Ovary (tissue), 9 donors: Measurements from ENCODE around the gene ADM5. TPM values are rescaled to one million over a fixed set of nuclear protein-coding genes. Genes with fewer than 3 reads are reported as not detected.

ENCODE experiments used
- DNase-seq, 5 donors: peaks; one replicate each; pipeline ENCODE4 v3.0.0-alpha.2; 2019 to 2020
- H3K27ac ChIP-seq, 2 donors: fragments of 200-600 bp; one replicate each; pipeline versions ENCODE4 v1.5.1 to v1.8.0; 2019 to 2022
- H3K27me3 ChIP-seq: fragments of 200-600 bp; one replicate; pipeline ENCODE4 v1.8.0; 2022
- H3K36me3 ChIP-seq: fragments of 200-600 bp; sonication (generic); one replicate; pipeline ENCODE4 v1.5.1; 2019
- H3K4me1 ChIP-seq: one replicate; pipeline ENCODE4 v1.8.1; 2013; ENCODE audit warnings: mild to moderate bottlenecking, moderate library complexity; ENCODE audit not compliant: insufficient read depth
- H3K4me3 ChIP-seq: fragments of 200-600 bp; sonication (generic); one replicate; pipeline ENCODE4 v1.5.1; 2017
- H3K9me3 ChIP-seq, 2 donors: fragments of 200-600 bp in 1 of 2; sonication (generic) in 1 of 2; one replicate each; pipeline versions ENCODE4 v1.5.1 to v1.8.1; 2013 to 2019; ENCODE audit warnings: mild to moderate bottlenecking in 1 of 2, moderate library complexity in 1 of 2
- CTCF ChIP-seq, 3 donors: fragments of 450-650 bp in 2 of 3; fragments of 200-600 bp in 1 of 3; IDR thresholded peaks; one replicate each; pipeline versions ENCODE4 v1.5.1 to v1.8.0; 2016 to 2022; ENCODE audit warnings: antibody characterized with exemption in 3 of 3, mild to moderate bottlenecking in 1 of 3
- EP300 ChIP-seq: sonication (generic); formaldehyde crosslinking; IDR thresholded peaks from one replicate; pipeline ENCODE4 v1.6.1; 2017; ENCODE audit warnings: antibody characterized with exemption
- POLR2A ChIP-seq: fragments of 450-650 bp; IDR thresholded peaks from one replicate; pipeline ENCODE4 v1.6.1; 2017; ENCODE audit warnings: antibody characterized with exemption, mild to moderate bottlenecking, moderate library complexity
- WGBS, 3 donors: extraction: QIAGEN DNeasy Blood & Tissue Kit in 1 of 3; methylation state at CpG; one replicate each; pipeline versions ENCODE4 v1.1.5 to v1.1.7; 2013 to 2017; 5-methylcytosine and 5-hydroxymethylcytosine counted together
- intact Hi-C, 4 donors: fragments of 100-400 bp; cut with DNase I; formaldehyde crosslinking; loops; one replicate each; pipeline versions ENCODE4 v1.11.0 to v1.15.1; 2022 to 2023
- polyA plus RNA-seq, 2 donors: library from polyadenylated mRNA; stranded (reverse); fragments of 200-250 nt in 1 of 2; fragments of 350-450 nt in 1 of 2; fragmentation: Illumina TruSeq in 1 of 2; extraction: RNeasy Lipid Tissue Mini Kit (QIAGEN cat#74804) in 1 of 2; gene quantifications; one replicate each; pipeline ENCODE4 v1.2.3, GENCODE V29; 2013 to 2014
- total RNA-seq, 7 donors: library from RNA; depleted of rRNA in 2 of 7; stranded (reverse); fragments of >200 nt in 2 of 7; fragmentation: NEBNext Ultra II Directional in 3 of 7; extraction: Animal tissue kit (Norgen Biotek cat#: 25700) in 3 of 7; gene quantifications; one replicate each; pipeline versions ENCODE4 v1.1.0 to v1.2.4, GENCODE V29; 2016 to 2023
- donor health status: DM: no; HTN: no; CAD: no; lungs with moderate emphysema.
- donor health status: DM: no; HTN: no; CAD: no.
- donor health status: Bipolar disorder and iron deficiency.
- donor health status: DM: yes; HTN: yes; CAD: no.
- donor health status: DM: no; HTN: no; CAD: no.
- donor health status: DM: yes; HTN: yes; CAD: no.

Gene ADM5
- total and polyA plus RNA-seq, 9 donors: 0.48 to 1.9 (median 1.3) TPM; not detected in 1

GRCh38 chr19:49684251-49684982 is 5.0 kb upstream of the ADM5 start:
- Histone ChIP-seq H3K4me3 (no peak overlapping the region), H3K9me3 (no peaks in the 10 kb centered on the region), H3K27me3 (no peaks in the 10 kb centered on the region), H3K36me3 (no peaks in the 10 kb centered on the region), H3K4me1 (peaks cover 2% of the 10 kb centered on the region), H3K27ac (no peak overlapping the region)
- WGBS, 3 donors: 77 to 82% (median 81%) methylated on average over 35 of the region's 35 CpGs
- TF ChIP-seq POLR2A (no peak), CTCF (IDR thresholded peaks at IDR 0.05) (no peak), EP300 (no peak)
- intact Hi-C loops: loop anchor here in 1 of 4 donors (10.0 kb wide), 2 partner anchors 90 to 210 kb away; partner anchors contain the start of genes FLT3LG and PRR12
- peak in 3 of 5 donors; percentile 30 to 40 (median 37) for DNase-seq

- H3K9me3 ChIP-seq: no peaks in the 10 kb centered on the region
- 77 to 81% (median 78%) methylated on average over 13 of the region's 13 CpGs for WGBS, 3 donors
- no peak overlapping the region for H3K4me3 ChIP-seq
- no peak overlapping the region for H3K27ac ChIP-seq
- H3K27me3 ChIP-seq: no peaks in the 10 kb centered on the region
- intact Hi-C loops: loop anchor here in 1 of 4 donors (10.0 kb wide), 2 partner anchors 90 to 210 kb away; partner anchors contain the start of genes FLT3LG and PRR12
- peaks cover 2% of the 10 kb centered on the region for H3K4me1 ChIP-seq
- H3K36me3 ChIP-seq: no peaks in the 10 kb centered on the region
- no peak for DNase-seq
- TF ChIP-seq POLR2A: no peak
- no peak for TF ChIP-seq EP300
- TF ChIP-seq CTCF (IDR thresholded peaks at IDR 0.05): no peak
These were observed 4.3 kb upstream of the ADM5 start for GRCh38 chr19:49684983-49685553.

- H3K27ac ChIP-seq: no peak overlapping the region
- no peaks in the 10 kb centered on the region for H3K4me1 ChIP-seq
- TF ChIP-seq CTCF (IDR thresholded peaks at IDR 0.05): no peak
- no peak for TF ChIP-seq POLR2A
- TF ChIP-seq EP300: no peak
- H3K4me3 ChIP-seq: no peak overlapping the region
- intact Hi-C loops: loop anchor here in 1 of 4 donors (10.0 kb wide), 2 partner anchors 91 to 211 kb away; partner anchors contain the start of genes FLT3LG and PRR12
- 60 to 68% (median 61%) methylated on average over 23 of the region's 23 CpGs for WGBS, 3 donors
- H3K27me3 ChIP-seq: no peaks in the 10 kb centered on the region
- H3K9me3 ChIP-seq: no peaks in the 10 kb centered on the region
- peak in 1 of 5 donors; percentile 32 for DNase-seq
- H3K36me3 ChIP-seq: no peaks in the 10 kb centered on the region
These were observed 3.5 kb upstream of the ADM5 start for GRCh38 chr19:49685845-49686332.

- TF ChIP-seq EP300 (no peak), CTCF (IDR thresholded peaks at IDR 0.05) (no peak)
- Histone ChIP-seq H3K27me3 (no peaks in the 10 kb centered on the region), H3K36me3 (no peaks in the 10 kb centered on the region), H3K27ac (no peak overlapping the region), H3K9me3 (no peaks in the 10 kb centered on the region), H3K4me3 (no peak overlapping the region), H3K4me1 (no peaks in the 10 kb centered on the region)
- peak in 1 of 5 donors; percentile 27 for DNase-seq
- intact Hi-C loops: loop anchor here in 1 of 4 donors (10.0 kb wide), 2 partner anchors 92 to 212 kb away; partner anchors contain the start of genes FLT3LG and PRR12
- WGBS, 3 donors: 79 to 87% (median 83%) methylated on average over 25 to 27 of the region's 27 CpGs
These were observed 2.8 kb upstream of the ADM5 start for GRCh38 chr19:49686503-49687088.
